H1 (cell line): ENCODE measurements around the gene TMEM198.

ENCODE experiments used
- ASH2L ChIP-seq: fragments of 200-600, 300-600 bp; sonication (generic); IDR thresholded peaks from one replicate; pipeline ENCODE4 v1.7.1; 2017; ENCODE audit warnings: low read length
- CBX8 ChIP-seq: fragments of 300-800, 300-1000 bp; sonication (generic); IDR thresholded peaks from 2 replicates; pipeline ENCODE4 v1.7.1; 2016; ENCODE audit warnings: low read depth, low read length, borderline replicate concordance
- CHD1 ChIP-seq: IDR thresholded peaks from 2 replicates; pipeline ENCODE4 v1.6.1; 2012; ENCODE audit warnings: low read depth, low read length, improper control_type of control experiment
- CTCF ChIP-seq, 3 experiments: IDR thresholded peaks; 1 replicate in 2 of 3; 2 replicates in 1 of 3; pipeline versions ENCODE4 v1.5.1 to v1.6.1; 2011; ENCODE audit warnings: low read length in 3 of 3, mild to moderate bottlenecking in 3 of 3, inconsistent platforms in 2 of 3, low read depth in 1 of 3, moderate library complexity in 1 of 3; ENCODE audit not compliant: insufficient read depth in 1 of 3; ENCODE audit errors: control extremely low read depth in 1 of 3
- EP300 ChIP-seq, 2 experiments: IDR thresholded peaks; 1 replicate in 1 of 2; 2 replicates in 1 of 2; pipeline ENCODE4 v1.6.1; 2011 to 2012; ENCODE audit warnings: low read depth in 2 of 2, low read length in 2 of 2, mild to moderate bottlenecking in 2 of 2, borderline replicate concordance in 1 of 2, inconsistent platforms in 1 of 2, moderate library complexity in 1 of 2
- EZH2 ChIP-seq: fragments of 200-600 bp; sonication (generic); IDR thresholded peaks from 2 replicates; pipeline ENCODE4 v1.7.1; 2012; ENCODE audit warnings: low read depth, mild to moderate bottlenecking, moderate library complexity, low read length, inconsistent platforms; ENCODE audit not compliant: severe bottlenecking
- MAFK ChIP-seq: IDR thresholded peaks from 2 replicates; pipeline ENCODE4 v1.6.1; 2012; ENCODE audit warnings: low read depth, mild to moderate bottlenecking, improper control_type of control experiment, low read length
- MAX ChIP-seq: IDR thresholded peaks from 2 replicates; pipeline ENCODE4 v1.6.1; 2012; ENCODE audit warnings: inconsistent platforms
- POLR2A ChIP-seq, 2 experiments: IDR thresholded peaks; 1 replicate in 1 of 2; 2 replicates in 1 of 2; pipeline ENCODE4 v1.6.1; 2011; ENCODE audit warnings: low read depth in 2 of 2, low read length in 2 of 2, mild to moderate bottlenecking in 2 of 2; ENCODE audit errors: control extremely low read depth in 1 of 2
- POLR2AphosphoS5 ChIP-seq: IDR thresholded peaks from 2 replicates; pipeline ENCODE4 v1.6.1; 2011; ENCODE audit warnings: low read depth, low read length
- SP2 ChIP-seq: IDR thresholded peaks from 2 replicates; pipeline ENCODE4 v1.6.1; 2012; ENCODE audit warnings: mild to moderate bottlenecking, low read length, inconsistent platforms
- SUZ12 ChIP-seq: fragments of 200-600 bp; sonication (generic); IDR thresholded peaks from 2 replicates; pipeline ENCODE4 v1.6.1; 2012; ENCODE audit warnings: mild to moderate bottlenecking, inconsistent platforms, low read length, moderate library complexity, mixed read lengths
- TF ChIP-seq, protein P1 (sequence below): IDR thresholded peaks from 2 replicates; pipeline ENCODE4 v1.6.1; 2011; ENCODE audit warnings: low read length, improper control_type of control experiment
- TF ChIP-seq, protein P2 (sequence below): IDR thresholded peaks from 2 replicates; pipeline ENCODE4 v1.6.1; 2011; ENCODE audit warnings: low read depth, mild to moderate bottlenecking, low read length; ENCODE audit not compliant: insufficient read depth

DNA sequence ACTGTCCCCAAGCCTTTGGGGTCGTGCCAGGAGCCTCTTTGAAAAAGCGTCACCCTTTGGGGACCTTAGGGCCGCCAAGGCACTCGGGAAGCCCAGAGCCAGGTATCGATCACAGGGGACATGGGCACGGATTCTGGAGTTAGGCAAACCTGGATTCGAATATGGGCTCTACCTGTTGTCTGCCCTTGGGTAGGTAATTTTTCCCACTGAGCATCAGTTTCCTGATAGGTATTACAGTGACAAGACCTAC lies 9.3 kb downstream of the TMEM198 start:
- TF ChIP-seq, protein P1, sequence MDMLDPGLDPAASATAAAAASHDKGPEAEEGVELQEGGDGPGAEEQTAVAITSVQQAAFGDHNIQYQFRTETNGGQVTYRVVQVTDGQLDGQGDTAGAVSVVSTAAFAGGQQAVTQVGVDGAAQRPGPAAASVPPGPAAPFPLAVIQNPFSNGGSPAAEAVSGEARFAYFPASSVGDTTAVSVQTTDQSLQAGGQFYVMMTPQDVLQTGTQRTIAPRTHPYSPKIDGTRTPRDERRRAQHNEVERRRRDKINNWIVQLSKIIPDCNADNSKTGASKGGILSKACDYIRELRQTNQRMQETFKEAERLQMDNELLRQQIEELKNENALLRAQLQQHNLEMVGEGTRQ = no peak
- TF ChIP-seq CHD1 = no peak
- peak; percentile 34 for TF ChIP-seq EZH2
- no peak for TF ChIP-seq MAFK
- no peak for TF ChIP-seq POLR2AphosphoS5
- no peak for TF ChIP-seq POLR2A (IDR thresholded peaks at IDR 0.05; ENCODE audit: control extremely low read depth in 1 of 2, low read depth in 2 of 2, low read length in 2 of 2)
- no peak for TF ChIP-seq EP300 (IDR thresholded peaks at IDR 0.05; ENCODE audit: borderline replicate concordance in 1 of 2, low read depth in 2 of 2, low read length in 2 of 2)
- TF ChIP-seq CTCF (IDR thresholded peaks at IDR 0.05; ENCODE audit: control extremely low read depth in 1 of 3, insufficient read depth in 1 of 3, low read depth in 1 of 3, low read length in 3 of 3) = no peak
- TF ChIP-seq MAX = no peak
- TF ChIP-seq SP2 = no peak
- TF ChIP-seq ASH2L = no peak
- no peak for TF ChIP-seq CBX8
- TF ChIP-seq, protein P2, sequence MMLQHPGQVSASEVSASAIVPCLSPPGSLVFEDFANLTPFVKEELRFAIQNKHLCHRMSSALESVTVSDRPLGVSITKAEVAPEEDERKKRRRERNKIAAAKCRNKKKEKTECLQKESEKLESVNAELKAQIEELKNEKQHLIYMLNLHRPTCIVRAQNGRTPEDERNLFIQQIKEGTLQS = no peak
- TF ChIP-seq SUZ12 = no peak
